Caco-2 (cell line): Measurements from ENCODE around the gene MEA1. TPM values are rescaled to one million over a fixed set of nuclear protein-coding genes. Genes with fewer than 3 reads are reported as not detected.
A peak's percentile ranks its signal among the peaks of the same experiment; 100 is the strongest.

Experiments
- BruUV-seq: library from RNA; stranded (reverse); fragments of 400-500 nt; replicated peaks from 2 replicates; lab custom pipeline; 2021; lab: Mats Ljungman, UMichigan
- CTCF ChIA-PET: fragments of 300-600 bp; sonication (Branson Sonifier 250); formaldehyde crosslinking; loops from one replicate; lab custom pipeline; 2022; ENCODE audit warnings: antibody characterized with exemption; lab: Charles Lee
- POLR2A ChIA-PET: fragments of 300-600 bp; sonication (Branson Sonifier 250); formaldehyde crosslinking; loops from one replicate; lab custom pipeline; 2022; ENCODE audit warnings: antibody characterized with exemption; lab: Charles Lee
- DNase-seq, 2 experiments: peaks; one replicate each; pipeline versions ENCODE4 v3.0.0 to v3.0.0-alpha.2; 2020 to 2022
- H3K27me3 ChIP-seq: replicated peaks from 2 replicates; pipeline ENCODE4 v1.6.0; 2011; ENCODE audit warnings: low read length; ENCODE audit not compliant: control insufficient read depth, insufficient read depth
- H3K36me3 ChIP-seq: 2 replicates; pipeline ENCODE4 v1.5.1; 2011; ENCODE audit warnings: low read length; ENCODE audit not compliant: control insufficient read depth, insufficient read depth
- H3K4me1 ChIP-seq: fragments of 250-450 bp; sonication (Bioruptor Pico); 2 replicates; pipeline ENCODE4 v1.5.1; 2020; ENCODE audit warnings: mild to moderate bottlenecking
- H3K4me3 ChIP-seq: 2 replicates; pipeline ENCODE4 v1.5.1; 2011; ENCODE audit warnings: low read depth, mild to moderate bottlenecking, control low read depth, low read length
- H3K9me3 ChIP-seq: fragments of 250-450 bp; sonication (Bioruptor Pico); 2 replicates; pipeline ENCODE4 v1.5.1; 2020; ENCODE audit warnings: mild to moderate bottlenecking, moderate library complexity
- H3K27ac Mint-ChIP-seq: one replicate; pipeline ENCODE4 v1.8.0; 2022; ENCODE audit warnings: mixed read lengths; ENCODE audit not compliant: unreplicated experiment
- H3K27me3 Mint-ChIP-seq: one replicate; pipeline ENCODE4 v1.8.0; 2022; ENCODE audit warnings: mixed read lengths; ENCODE audit not compliant: insufficient read depth, unreplicated experiment
- H3K36me3 Mint-ChIP-seq: one replicate; pipeline ENCODE4 v1.8.0; 2022; ENCODE audit warnings: mild to moderate bottlenecking, mixed read lengths; ENCODE audit not compliant: insufficient read depth, unreplicated experiment
- H3K4me1 Mint-ChIP-seq: one replicate; pipeline ENCODE4 v1.8.0; 2022; ENCODE audit warnings: low read depth, mixed read lengths; ENCODE audit not compliant: unreplicated experiment
- H3K4me3 Mint-ChIP-seq: one replicate; pipeline ENCODE4 v1.8.0; 2022; ENCODE audit warnings: mild to moderate bottlenecking, moderate library complexity, mixed read lengths; ENCODE audit not compliant: unreplicated experiment
- H3K9me3 Mint-ChIP-seq: one replicate; pipeline ENCODE4 v1.8.0; 2022; ENCODE audit warnings: mixed read lengths; ENCODE audit not compliant: unreplicated experiment
- CTCF ChIP-seq, 2 experiments: fragments of 200-600 bp in 1 of 2; IDR thresholded peaks; 1 replicate in 1 of 2; 2 replicates in 1 of 2; pipeline versions ENCODE4 v1.5.1 to v1.8.0; 2011 to 2022; ENCODE audit warnings: antibody characterized with exemption in 1 of 2, control low read depth in 1 of 2, inconsistent platforms in 1 of 2, low read depth in 1 of 2, low read length in 1 of 2, mild to moderate bottlenecking in 1 of 2, moderate library complexity in 1 of 2; ENCODE audit not compliant: insufficient read depth in 1 of 2, severe bottlenecking in 1 of 2, unreplicated experiment in 1 of 2
- intact Hi-C: fragments of 100-400 bp; cut with micrococcal nuclease; formaldehyde crosslinking; loops from one replicate; pipeline ENCODE4 v1.10.0; 2022; ENCODE audit not compliant: unreplicated experiment
- total RNA-seq: library from RNA; stranded (reverse); gene quantifications from 2 replicates; pipeline ENCODE4 v1.2.3, GENCODE V29; 2022

Gene MEA1
- total RNA-seq, 1 experiment from 2014 or later: 62.3 TPM

- ChIA-PET POLR2A (interaction anchor here (0.6 to 2.4 kb wide), 6 partner anchors 47 to 432 kb away, joined by 3 to 22 read pairs (median 10); partner anchors contain the start of genes CNPY3, KLHDC3, MEA1 and PPP2R5D), CTCF (interaction anchor here (0.7 to 1.0 kb wide), 3 partner anchors 36 to 111 kb away, joined by 3 to 5 read pairs (median 4); no protein-coding TSS in a partner anchor)
- Mint-ChIP-seq H3K27ac (peak overlapping the region; percentile 82), H3K36me3 (peaks cover 48% of the 10 kb centered on the region), H3K4me1 (peaks cover 28% of the 10 kb centered on the region), H3K27me3 (no peaks in the 10 kb centered on the region), H3K9me3 (no peaks in the 10 kb centered on the region), H3K4me3 (peak overlapping the region; percentile 88)
- intact Hi-C loops: loop anchor here (1.0 kb wide), 1 partner anchor 47 kb away; the partner anchor contains the start of gene KLHDC3
- Histone ChIP-seq H3K9me3 (no peaks in the 10 kb centered on the region), H3K4me3 (peak overlapping the region; percentile 79), H3K27me3 (no peaks in the 10 kb centered on the region), H3K4me1 (peaks cover 19% of the 10 kb centered on the region), H3K36me3 (peaks cover 6% of the 10 kb centered on the region; the same call in 1 of the 2 replicates)
- no peak for TF ChIP-seq CTCF (IDR thresholded peaks at IDR 0.05; ENCODE audit: insufficient read depth in 1 of 2, low read depth in 1 of 2, low read length in 1 of 2, severe bottlenecking in 1 of 2, unreplicated experiment in 1 of 2)
- BruUV-seq: TSS peak; percentile 63
- no peak for DNase-seq
Observed at GRCh38 chr6:43060755-43061633, 47.2 kb upstream of the MEA1 start.

GRCh38 chr6:43060034-43060754 lies 46.4 kb upstream of the MEA1 start:
- no TSS peak for BruUV-seq
- Histone ChIP-seq H3K27me3 (no peaks in the 10 kb centered on the region), H3K4me1 (peaks cover 24% of the 10 kb centered on the region), H3K9me3 (no peaks in the 10 kb centered on the region), H3K36me3 (peaks cover 6% of the 10 kb centered on the region; the same call in 1 of the 2 replicates), H3K4me3 (peak overlapping the region; percentile 79)
- intact Hi-C loops: loop anchor here (1.0 kb wide), 1 partner anchor 46 kb away; the partner anchor contains the start of gene KLHDC3
- Mint-ChIP-seq H3K36me3 (peaks cover 56% of the 10 kb centered on the region), H3K27me3 (no peaks in the 10 kb centered on the region), H3K4me1 (peaks cover 34% of the 10 kb centered on the region), H3K27ac (peak overlapping the region; percentile 82), H3K4me3 (peak overlapping the region; percentile 88), H3K9me3 (no peaks in the 10 kb centered on the region)
- POLR2A ChIA-PET: interaction anchor here (0.6 to 2.4 kb wide), 12 partner anchors 15 to 431 kb away, joined by 3 to 22 read pairs (median 5); partner anchors contain the start of genes CNPY3, KLHDC3, MEA1 and PPP2R5D
- peak; percentile 77 to 87 for DNase-seq
- no peak for TF ChIP-seq CTCF (IDR thresholded peaks at IDR 0.05; ENCODE audit: insufficient read depth in 1 of 2, low read depth in 1 of 2, low read length in 1 of 2, severe bottlenecking in 1 of 2, unreplicated experiment in 1 of 2)
- CTCF ChIA-PET: interaction anchor here (0.6 to 1.3 kb wide), 6 partner anchors 37 to 214 kb away, joined by 3 to 7 read pairs (median 4); partner anchors contain the start of gene RRP36
